ENCODE data around the gene TOR3A.

The TOR3A gene

GRCh38 chr1:179047636-179047997 lies 34.3 kb upstream of the TOR3A start:
- no peak overlapping the region for H3K27ac ChIP-seq (ENCODE audit: low read depth, low read length)
- no peaks in the 10 kb centered on the region for H3K4me1 ChIP-seq (ENCODE audit: control insufficient read depth, insufficient read depth, low read length)
- H3K9ac ChIP-seq (ENCODE audit: low read length), result no peak overlapping the region
- no peaks in the 10 kb centered on the region for H3K36me3 ChIP-seq (ENCODE audit: control insufficient read depth, insufficient read depth, low read length)
- no peak overlapping the region for H3K4me3 ChIP-seq (ENCODE audit: low read length)
- no peaks in the 10 kb centered on the region for H3K27me3 ChIP-seq (ENCODE audit: control insufficient read depth, insufficient read depth, low read length)

GRCh38 chr1:179048339-179049124 lies 33.3 kb upstream of the TOR3A start:
- no peak overlapping the region for H3K9ac ChIP-seq (ENCODE audit: low read length)
- H3K27ac ChIP-seq (ENCODE audit: low read depth, low read length), result no peak overlapping the region
- H3K4me3 ChIP-seq (ENCODE audit: low read length), result no peak overlapping the region
- no peaks in the 10 kb centered on the region for H3K27me3 ChIP-seq (ENCODE audit: control insufficient read depth, insufficient read depth, low read length)
- H3K4me1 ChIP-seq (ENCODE audit: control insufficient read depth, insufficient read depth, low read length), result no peaks in the 10 kb centered on the region
- no peaks in the 10 kb centered on the region for H3K36me3 ChIP-seq (ENCODE audit: control insufficient read depth, insufficient read depth, low read length)

GRCh38 chr1:179052776-179053175 lies 29.1 kb upstream of the TOR3A start:
- H3K36me3 ChIP-seq (ENCODE audit: control insufficient read depth, insufficient read depth, low read length), result no peaks in the 10 kb centered on the region
- no peak overlapping the region for H3K9ac ChIP-seq (ENCODE audit: low read length)
- no peak overlapping the region for H3K27ac ChIP-seq (ENCODE audit: low read depth, low read length)
- H3K4me1 ChIP-seq (ENCODE audit: control insufficient read depth, insufficient read depth, low read length), result no peaks in the 10 kb centered on the region
- no peaks in the 10 kb centered on the region for H3K27me3 ChIP-seq (ENCODE audit: control insufficient read depth, insufficient read depth, low read length)
- no peak overlapping the region for H3K4me3 ChIP-seq (ENCODE audit: low read length)

- H3K27me3 ChIP-seq (ENCODE audit: control insufficient read depth, insufficient read depth, low read length), result no peaks in the 10 kb centered on the region
- no peak overlapping the region for H3K9ac ChIP-seq (ENCODE audit: low read length)
- no peak overlapping the region for H3K4me3 ChIP-seq (ENCODE audit: low read length)
- no peaks in the 10 kb centered on the region for H3K4me1 ChIP-seq (ENCODE audit: control insufficient read depth, insufficient read depth, low read length)
- no peaks in the 10 kb centered on the region for H3K36me3 ChIP-seq (ENCODE audit: control insufficient read depth, insufficient read depth, low read length)
- no peak overlapping the region for H3K27ac ChIP-seq (ENCODE audit: low read depth, low read length)
These were observed 28.4 kb upstream of the TOR3A start for GRCh38 chr1:179053486-179053885.

- Histone ChIP-seq H3K27ac (ENCODE audit: low read depth, low read length) (no peak overlapping the region), H3K27me3 (ENCODE audit: control insufficient read depth, insufficient read depth, low read length) (no peaks in the 10 kb centered on the region), H3K4me3 (ENCODE audit: low read length) (no peak overlapping the region), H3K9ac (ENCODE audit: low read length) (no peak overlapping the region), H3K4me1 (ENCODE audit: control insufficient read depth, insufficient read depth, low read length) (no peaks in the 10 kb centered on the region), H3K36me3 (ENCODE audit: control insufficient read depth, insufficient read depth, low read length) (no peaks in the 10 kb centered on the region)
These were observed 25.9 kb upstream of the TOR3A start for GRCh38 chr1:179055937-179056336.

GRCh38 chr1:179058487-179059483 lies 23.1 kb upstream of the TOR3A start:
- Histone ChIP-seq H3K4me1 (ENCODE audit: control insufficient read depth, insufficient read depth, low read length) (no peaks in the 10 kb centered on the region), H3K9ac (ENCODE audit: low read length) (no peak overlapping the region), H3K4me3 (ENCODE audit: low read length) (no peak overlapping the region), H3K27ac (ENCODE audit: low read depth, low read length) (no peak overlapping the region), H3K27me3 (ENCODE audit: control insufficient read depth, insufficient read depth, low read length) (no peaks in the 10 kb centered on the region), H3K36me3 (ENCODE audit: control insufficient read depth, insufficient read depth, low read length) (peaks cover 2% of the 10 kb centered on the region)

- no peak overlapping the region for H3K27ac ChIP-seq (ENCODE audit: low read depth, low read length)
- H3K36me3 ChIP-seq (ENCODE audit: control insufficient read depth, insufficient read depth, low read length), result peaks cover 7% of the 10 kb centered on the region
- H3K27me3 ChIP-seq (ENCODE audit: control insufficient read depth, insufficient read depth, low read length), result no peaks in the 10 kb centered on the region
- H3K9ac ChIP-seq (ENCODE audit: low read length), result no peak overlapping the region
- no peaks in the 10 kb centered on the region for H3K4me1 ChIP-seq (ENCODE audit: control insufficient read depth, insufficient read depth, low read length)
- no peak overlapping the region for H3K4me3 ChIP-seq (ENCODE audit: low read length)
These were observed 20.2 kb upstream of the TOR3A start for GRCh38 chr1:179061360-179062282.

GRCh38 chr1:179066471-179066870 lies 15.4 kb upstream of the TOR3A start:
- Histone ChIP-seq H3K27me3 (ENCODE audit: control insufficient read depth, insufficient read depth, low read length) (no peaks in the 10 kb centered on the region), H3K9ac (ENCODE audit: low read length) (no peak overlapping the region), H3K36me3 (ENCODE audit: control insufficient read depth, insufficient read depth, low read length) (peaks cover 15% of the 10 kb centered on the region), H3K4me1 (ENCODE audit: control insufficient read depth, insufficient read depth, low read length) (no peaks in the 10 kb centered on the region), H3K27ac (ENCODE audit: low read depth, low read length) (no peak overlapping the region), H3K4me3 (ENCODE audit: low read length) (no peak overlapping the region)

- H3K36me3 ChIP-seq (ENCODE audit: control insufficient read depth, insufficient read depth, low read length), result peaks cover 5% of the 10 kb centered on the region
- no peaks in the 10 kb centered on the region for H3K27me3 ChIP-seq (ENCODE audit: control insufficient read depth, insufficient read depth, low read length)
- H3K27ac ChIP-seq (ENCODE audit: low read depth, low read length), result no peak overlapping the region
- H3K9ac ChIP-seq (ENCODE audit: low read length), result no peak overlapping the region
- H3K4me1 ChIP-seq (ENCODE audit: control insufficient read depth, insufficient read depth, low read length), result peaks cover 8% of the 10 kb centered on the region
- H3K4me3 ChIP-seq (ENCODE audit: low read length), result no peak overlapping the region
These were observed 4.5 kb upstream of the TOR3A start for GRCh38 chr1:179077396-179077795.

- Histone ChIP-seq H3K36me3 (ENCODE audit: control insufficient read depth, insufficient read depth, low read length) (peaks cover 5% of the 10 kb centered on the region), H3K4me1 (ENCODE audit: control insufficient read depth, insufficient read depth, low read length) (peaks cover 8% of the 10 kb centered on the region), H3K27ac (ENCODE audit: low read depth, low read length) (no peak overlapping the region), H3K27me3 (ENCODE audit: control insufficient read depth, insufficient read depth, low read length) (no peaks in the 10 kb centered on the region), H3K9ac (ENCODE audit: low read length) (no peak overlapping the region), H3K4me3 (ENCODE audit: low read length) (no peak overlapping the region)
These were observed 2.6 kb upstream of the TOR3A start for GRCh38 chr1:179079113-179079761.

GRCh38 chr1:179080866-179081686 lies 794 bp upstream of the TOR3A start:
- peak overlapping the region; percentile 76 for H3K27ac ChIP-seq (ENCODE audit: low read depth, low read length)

More at GRCh38 chr1:179080866-179081686, 794 bp upstream of the TOR3A start:
- Histone ChIP-seq H3K27me3 (ENCODE audit: control insufficient read depth, insufficient read depth, low read length) (no peaks in the 10 kb centered on the region), H3K9ac (ENCODE audit: low read length) (peak overlapping the region; percentile 75), H3K36me3 (ENCODE audit: control insufficient read depth, insufficient read depth, low read length) (peaks cover 7% of the 10 kb centered on the region), H3K4me3 (ENCODE audit: low read length) (peak overlapping the region; percentile 93), H3K4me1 (ENCODE audit: control insufficient read depth, insufficient read depth, low read length) (peaks cover 8% of the 10 kb centered on the region)

Data from rectal smooth muscle tissue (tissue), 1 donor.